ENCODE data around the gene GLG1.
"Not testable (repeated sequence)": the region's sequence is repeated elsewhere in the genome, so short reads cannot be mapped to it uniquely, and the experiment has no call there.

GLG1 gene

DNA sequence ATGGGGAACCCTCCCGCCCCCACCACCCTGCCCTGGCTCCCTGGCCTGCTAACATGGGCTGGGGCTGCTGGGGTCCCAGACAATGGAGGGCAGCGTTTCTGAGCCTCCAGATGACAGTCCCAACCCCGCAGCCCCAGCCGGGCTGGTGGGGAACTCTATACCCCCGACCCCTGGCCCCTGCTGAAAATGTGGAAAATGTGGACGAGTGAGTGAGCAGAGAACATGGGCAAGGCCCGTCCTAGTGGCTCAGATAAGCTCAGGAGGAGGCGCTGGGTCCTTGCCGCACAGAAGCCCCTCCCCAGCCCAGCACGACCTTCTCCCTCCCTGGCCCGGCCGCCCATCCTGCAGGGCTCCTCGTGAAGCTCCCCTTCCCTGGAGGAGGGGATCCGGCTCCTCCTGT lies 187.1 kb downstream of the GLG1 start:
- not testable (repeated sequence) for H3K9me3 ChIP-seq (ENCODE audit: severe bottlenecking); H3K4me3 ChIP-seq (ENCODE audit: low read depth, low read length); DNase-seq; H3K27me3 ChIP-seq (ENCODE audit: insufficient read depth, low read depth, severe bottlenecking); H3K36me3 ChIP-seq; H3K27ac ChIP-seq

DNA sequence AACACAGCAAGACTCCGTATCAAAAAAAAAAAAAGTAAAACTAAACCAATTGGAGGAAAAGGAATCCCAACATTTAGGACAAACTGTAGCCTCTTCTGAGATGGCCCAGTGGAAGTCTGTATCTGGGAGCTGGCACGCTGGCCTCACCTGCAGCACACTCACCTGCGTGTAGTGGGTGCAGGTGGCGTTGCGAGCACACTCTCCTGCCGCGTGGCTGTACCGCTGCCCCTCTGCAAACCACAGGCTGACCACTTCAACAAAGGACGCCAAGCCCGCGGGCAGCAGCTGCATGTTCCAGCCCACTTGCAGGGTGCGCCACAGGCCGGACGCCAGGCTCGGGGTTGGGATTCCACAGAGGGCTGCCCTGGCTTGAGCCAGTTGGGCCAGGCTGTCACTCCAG lies 189.0 kb downstream of the GLG1 start:
- not testable (repeated sequence) for H3K27me3 ChIP-seq (ENCODE audit: insufficient read depth, low read depth, severe bottlenecking); DNase-seq; H3K27ac ChIP-seq; H3K36me3 ChIP-seq; H3K4me3 ChIP-seq (ENCODE audit: low read depth, low read length); H3K9me3 ChIP-seq (ENCODE audit: severe bottlenecking)

DNA sequence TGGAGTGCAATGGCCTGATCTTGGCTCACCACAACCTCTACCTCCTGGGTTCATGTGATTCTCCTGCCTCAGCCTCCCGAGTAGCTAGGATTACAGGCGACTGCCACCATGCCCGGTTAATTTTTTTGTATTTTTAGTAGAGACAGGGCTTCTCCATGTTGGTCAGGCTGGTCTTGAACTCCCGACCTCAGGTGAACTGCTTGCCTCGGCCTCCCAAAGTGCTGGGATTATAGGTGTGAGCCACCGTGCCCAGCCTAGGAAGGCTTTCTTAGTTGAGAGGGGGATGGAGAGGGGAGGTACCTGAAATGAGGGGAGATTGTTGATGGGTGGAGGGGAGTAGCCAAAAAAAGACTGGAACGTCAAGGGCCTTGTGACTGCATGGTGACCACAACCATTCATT lies 193.0 kb downstream of the GLG1 start:
- H3K36me3 ChIP-seq; H3K27ac ChIP-seq; H3K4me3 ChIP-seq (ENCODE audit: low read depth, low read length); H3K9me3 ChIP-seq (ENCODE audit: severe bottlenecking); H3K27me3 ChIP-seq (ENCODE audit: insufficient read depth, low read depth, severe bottlenecking); DNase-seq: not testable (repeated sequence)

DNA sequence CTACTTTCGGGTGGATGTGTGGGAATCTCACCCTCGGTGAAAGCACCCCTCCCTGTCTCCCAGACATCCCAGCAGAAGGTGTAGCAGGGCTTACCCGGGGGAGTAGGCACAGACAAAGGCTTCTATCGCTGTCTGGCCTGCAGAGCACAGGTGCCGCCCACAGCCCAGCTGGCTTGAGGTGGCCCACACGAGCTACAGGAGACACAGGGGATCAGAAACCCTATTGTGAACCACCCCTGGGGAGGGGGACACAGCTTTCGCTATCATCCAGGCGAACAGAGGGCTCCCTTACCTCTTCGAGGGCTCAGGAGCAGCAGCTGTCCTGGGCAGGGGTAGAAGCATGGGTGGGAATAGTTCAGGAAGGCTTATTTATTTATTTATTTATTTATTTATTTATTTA lies 193.4 kb downstream of the GLG1 start:
- H3K27ac ChIP-seq; H3K27me3 ChIP-seq (ENCODE audit: insufficient read depth, low read depth, severe bottlenecking); DNase-seq: not testable (repeated sequence)

GRCh38 chr16:74412775-74413390 lies 194.0 kb downstream of the GLG1 start:
- H3K27ac ChIP-seq; H3K27me3 ChIP-seq (ENCODE audit: insufficient read depth, low read depth, severe bottlenecking); DNase-seq; H3K36me3 ChIP-seq; H3K4me3 ChIP-seq (ENCODE audit: low read depth, low read length); H3K9me3 ChIP-seq (ENCODE audit: severe bottlenecking): not testable (repeated sequence)

More for the DNA sequence above, 193.4 kb downstream of the GLG1 start:
- not testable (repeated sequence) for H3K4me3 ChIP-seq (ENCODE audit: low read depth, low read length); H3K9me3 ChIP-seq (ENCODE audit: severe bottlenecking); H3K36me3 ChIP-seq

DNA sequence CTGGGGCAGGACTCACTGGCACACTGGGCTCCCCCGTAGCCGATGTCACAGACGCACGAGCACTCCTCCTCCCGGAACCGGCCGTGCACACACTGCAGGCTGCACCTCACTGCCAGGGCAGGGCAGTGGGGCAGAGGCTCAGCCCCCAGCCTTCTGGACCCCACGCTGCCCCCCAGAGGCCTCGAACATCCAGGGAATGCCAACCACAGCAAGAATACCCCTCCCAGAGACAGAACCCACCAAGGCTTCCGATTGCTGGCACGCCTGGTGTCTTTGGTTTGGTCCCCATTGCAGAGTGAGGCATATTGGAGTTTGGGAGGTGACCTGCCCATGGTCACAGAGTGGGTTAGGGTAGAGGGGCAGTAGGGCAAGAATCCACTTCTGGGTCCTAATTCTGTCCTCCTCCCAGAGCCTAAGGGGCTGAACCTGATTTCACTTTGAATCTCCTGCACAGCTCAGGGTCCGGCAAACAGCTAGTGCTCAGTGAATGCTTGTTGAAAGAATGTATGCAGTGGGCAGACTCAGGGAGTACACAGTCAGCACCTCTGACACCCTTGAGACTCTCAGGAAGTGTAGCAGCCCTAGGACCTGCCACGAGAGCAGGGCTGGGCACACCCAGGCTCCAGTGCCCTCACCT lies 194.7 kb downstream of the GLG1 start:
- H3K27me3 ChIP-seq (ENCODE audit: insufficient read depth, low read depth, severe bottlenecking); H3K36me3 ChIP-seq; H3K9me3 ChIP-seq (ENCODE audit: severe bottlenecking); H3K4me3 ChIP-seq (ENCODE audit: low read depth, low read length); H3K27ac ChIP-seq; DNase-seq: not testable (repeated sequence)

DNA sequence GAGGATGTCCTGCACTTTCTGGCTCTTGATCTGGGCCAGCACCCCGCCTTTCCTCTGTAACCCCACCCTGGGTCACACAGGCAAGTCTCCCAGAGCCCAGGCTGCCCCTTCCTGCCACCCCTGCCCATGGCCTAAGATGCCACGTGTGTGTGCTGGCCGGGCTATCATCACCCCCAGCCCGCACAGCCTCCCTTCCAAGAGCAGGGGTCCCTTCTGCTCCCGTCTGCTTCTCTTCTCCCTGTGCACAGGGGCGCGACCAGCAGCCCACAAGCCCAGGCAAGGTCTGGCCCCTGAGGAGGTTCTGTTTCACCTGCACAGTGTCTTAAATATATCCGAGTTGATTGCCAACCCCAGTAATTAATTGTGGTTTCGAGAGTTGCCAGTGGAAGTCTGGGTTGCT lies 195.9 kb downstream of the GLG1 start:
- not testable (repeated sequence) for H3K9me3 ChIP-seq (ENCODE audit: severe bottlenecking); H3K4me3 ChIP-seq (ENCODE audit: low read depth, low read length); H3K27me3 ChIP-seq (ENCODE audit: insufficient read depth, low read depth, severe bottlenecking); H3K27ac ChIP-seq; DNase-seq; H3K36me3 ChIP-seq

DNA sequence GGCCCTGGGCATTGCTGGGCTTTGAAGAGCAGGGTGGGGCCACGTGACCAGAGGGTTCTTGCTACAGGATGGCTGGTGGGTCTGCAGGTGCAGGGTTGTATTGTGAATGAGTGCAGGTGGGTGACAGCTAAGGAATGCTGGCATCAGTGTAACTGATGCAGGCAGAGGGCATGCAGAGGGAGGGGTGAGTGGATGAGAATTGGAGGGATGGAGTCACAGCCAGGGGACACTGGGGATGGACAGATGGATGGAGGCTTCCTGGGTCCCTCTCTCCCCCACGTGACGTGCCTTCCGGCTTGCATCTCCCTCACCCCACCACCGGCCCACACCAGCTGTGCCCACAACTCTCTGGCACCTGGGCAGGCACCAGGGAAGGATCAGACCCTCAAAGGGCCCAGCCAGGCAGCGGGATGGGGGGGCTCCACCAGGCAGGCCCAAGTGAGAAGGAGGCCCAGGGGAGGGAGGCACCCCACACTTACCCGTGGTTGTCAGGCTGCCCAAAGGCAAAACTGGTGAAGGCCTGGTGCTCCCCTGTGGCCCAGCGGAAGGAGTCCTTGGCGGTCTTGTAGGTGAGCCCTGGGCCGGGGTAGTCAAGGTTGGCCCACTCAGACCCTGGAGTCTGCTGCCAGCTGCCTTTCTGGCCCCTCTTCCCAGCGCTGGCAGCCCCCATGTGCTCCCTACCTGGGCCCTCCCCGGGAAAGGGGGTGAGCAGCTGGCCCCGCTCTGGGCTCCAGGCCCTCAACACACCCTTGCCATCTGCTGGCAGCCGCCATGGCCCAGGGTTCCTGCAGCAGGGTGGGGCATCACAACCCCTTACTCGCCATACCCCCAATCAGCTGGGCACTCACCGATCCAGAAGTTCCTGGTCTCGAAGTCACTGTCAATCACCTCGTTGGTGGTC lies 196.6 kb downstream of the GLG1 start:
- H3K36me3 ChIP-seq; H3K4me3 ChIP-seq (ENCODE audit: low read depth, low read length); H3K9me3 ChIP-seq (ENCODE audit: severe bottlenecking); DNase-seq; H3K27me3 ChIP-seq (ENCODE audit: insufficient read depth, low read depth, severe bottlenecking); H3K27ac ChIP-seq: not testable (repeated sequence)

- H3K27me3 ChIP-seq (ENCODE audit: insufficient read depth, low read depth, severe bottlenecking); DNase-seq; H3K9me3 ChIP-seq (ENCODE audit: severe bottlenecking); H3K4me3 ChIP-seq (ENCODE audit: low read depth, low read length); H3K36me3 ChIP-seq; H3K27ac ChIP-seq: not testable (repeated sequence)
These were observed 197.5 kb downstream of the GLG1 start for GRCh38 chr16:74409185-74409981.

DNA sequence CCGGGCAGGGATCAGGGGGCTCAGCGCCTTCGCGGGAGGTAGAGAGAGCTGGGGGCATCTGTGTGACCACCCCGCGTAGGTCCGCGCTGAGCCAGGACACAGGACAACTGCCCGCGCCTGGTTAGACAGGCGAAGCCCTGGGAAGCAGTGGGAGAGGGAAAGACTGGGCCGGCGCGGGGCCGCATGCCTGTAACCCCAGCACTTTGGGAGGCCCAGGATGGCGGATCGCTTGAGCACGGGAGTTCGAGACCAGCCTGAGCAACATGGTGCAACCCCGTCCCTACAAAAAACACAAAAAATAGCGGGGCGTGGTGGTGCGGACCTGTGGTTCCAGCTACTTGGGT lies 199.6 kb downstream of the GLG1 start:
- H3K36me3 ChIP-seq; H3K4me3 ChIP-seq (ENCODE audit: low read depth, low read length); DNase-seq; H3K27me3 ChIP-seq (ENCODE audit: insufficient read depth, low read depth, severe bottlenecking); H3K9me3 ChIP-seq (ENCODE audit: severe bottlenecking); H3K27ac ChIP-seq: not testable (repeated sequence)

- not testable (repeated sequence) for H3K4me3 ChIP-seq (ENCODE audit: low read depth, low read length); H3K36me3 ChIP-seq; DNase-seq
These were observed 200.1 kb downstream of the GLG1 start for GRCh38 chr16:74406600-74407361.

GRCh38 chr16:74404148-74404933 lies 202.6 kb downstream of the GLG1 start:
- H3K27me3 ChIP-seq (ENCODE audit: insufficient read depth, low read depth, severe bottlenecking); H3K36me3 ChIP-seq; H3K9me3 ChIP-seq (ENCODE audit: severe bottlenecking); H3K27ac ChIP-seq; H3K4me3 ChIP-seq (ENCODE audit: low read depth, low read length); DNase-seq: not testable (repeated sequence)

More at GRCh38 chr16:74406600-74407361, 200.1 kb downstream of the GLG1 start:
- H3K27ac ChIP-seq; H3K9me3 ChIP-seq (ENCODE audit: severe bottlenecking); H3K27me3 ChIP-seq (ENCODE audit: insufficient read depth, low read depth, severe bottlenecking): not testable (repeated sequence)

GRCh38 chr16:74400238-74400637 lies 206.7 kb downstream of the GLG1 start:
- H3K9me3 ChIP-seq (ENCODE audit: severe bottlenecking); DNase-seq; H3K36me3 ChIP-seq; H3K27ac ChIP-seq; H3K27me3 ChIP-seq (ENCODE audit: insufficient read depth, low read depth, severe bottlenecking); H3K4me3 ChIP-seq (ENCODE audit: low read depth, low read length): not testable (repeated sequence)
